IMR-90 (cell line): ENCODE data around the gene LCE6A. TPM values are rescaled to one million over a fixed set of nuclear protein-coding genes. Genes with fewer than 3 reads are reported as not detected.

Experiments used
- ATAC-seq: fragments of 200-7000 bp; cut with Tn5 transposase; 2 replicates; pipeline ENCODE4 v1.9.1; 2020; ENCODE audit warnings: low read depth, mild to moderate bottlenecking, moderate library complexity
- BruUV-seq: library from RNA; stranded (reverse); fragments of 400-500 nt; replicated peaks from 2 replicates; lab custom pipeline; 2021; lab: Mats Ljungman, UMichigan
- CTCF ChIA-PET: fragments of 300-600 bp; formaldehyde crosslinking; extraction: SDS; loops from one replicate; lab custom pipeline; 2021; ENCODE audit warnings: antibody characterized with exemption; lab: Yijun Ruan, JAX
- POLR2A ChIA-PET: fragments of 300-600 bp; sonication (Branson Sonifier 250); formaldehyde crosslinking; loops from one replicate; lab custom pipeline; 2022; ENCODE audit warnings: antibody characterized with exemption; ENCODE audit not compliant: unreplicated experiment; lab: Charles Lee
- DNase-seq: peaks from one replicate; pipeline ENCODE4 v3.0.0; 2013
- H2AFZ ChIP-seq: replicated peaks from 2 replicates; pipeline ENCODE3; 2013; ENCODE audit warnings: low read length, mild to moderate bottlenecking; ENCODE audit not compliant: poor library complexity
- H2AK5ac ChIP-seq: 2 replicates; pipeline ENCODE4 v1.6.1; 2013; ENCODE audit warnings: low read depth, low read length, inconsistent platforms
- H2AK9ac ChIP-seq: replicated peaks from 2 replicates; pipeline ENCODE3; 2013; ENCODE audit warnings: mild to moderate bottlenecking, low read depth, low read length, moderate library complexity; ENCODE audit not compliant: poor library complexity
- H2BK120ac ChIP-seq: 2 replicates; pipeline ENCODE4 v1.6.1; 2013; ENCODE audit warnings: low read depth, low read length, inconsistent platforms
- H2BK15ac ChIP-seq: 3 replicates; pipeline ENCODE4 v1.6.1; 2013; ENCODE audit warnings: low read depth, low read length, inconsistent platforms
- H2BK20ac ChIP-seq: 2 replicates; pipeline ENCODE4 v1.6.1; 2013; ENCODE audit warnings: low read depth, mild to moderate bottlenecking, inconsistent platforms, low read length, moderate library complexity
- H2BK5ac ChIP-seq: 2 replicates; pipeline ENCODE4 v1.6.1; 2013; ENCODE audit warnings: mild to moderate bottlenecking, low read depth, low read length, inconsistent platforms; ENCODE audit not compliant: poor library complexity, severe bottlenecking
- H3K14ac ChIP-seq: replicated peaks from 2 replicates; pipeline ENCODE4 v1.6.1; 2013; ENCODE audit warnings: low read depth, low read length, inconsistent platforms
- H3K18ac ChIP-seq: 2 replicates; pipeline ENCODE4 v1.6.1; 2013; ENCODE audit warnings: low read depth, low read length, control low read depth
- H3K23ac ChIP-seq: 2 replicates; pipeline ENCODE4 v1.6.1; 2013; ENCODE audit warnings: low read depth, low read length, inconsistent platforms
- H3K27ac ChIP-seq: 2 replicates; pipeline ENCODE4 v1.5.1; 2013; ENCODE audit warnings: mild to moderate bottlenecking, control low read depth, low read length; ENCODE audit not compliant: insufficient read depth
- H3K27me3 ChIP-seq: 2 replicates; pipeline ENCODE4 v1.6.1; 2013; ENCODE audit warnings: low read length; ENCODE audit not compliant: control insufficient read depth, insufficient read depth
- H3K36me3 ChIP-seq: 2 replicates; pipeline ENCODE4 v1.6.1; 2013; ENCODE audit warnings: low read length, mixed read lengths; ENCODE audit not compliant: control insufficient read depth, insufficient read depth
- H3K4ac ChIP-seq: 2 replicates; pipeline ENCODE4 v1.6.1; 2013; ENCODE audit warnings: low read depth, low read length, inconsistent platforms
- H3K4me1 ChIP-seq: 2 replicates; pipeline ENCODE4 v1.6.1; 2013; ENCODE audit warnings: low read length, mixed read lengths; ENCODE audit not compliant: control insufficient read depth, insufficient read depth
- H3K4me2 ChIP-seq: 2 replicates; pipeline ENCODE4 v1.6.1; 2013; ENCODE audit warnings: low read depth, mild to moderate bottlenecking, control low read depth, low read length, moderate library complexity
- H3K4me3 ChIP-seq: 2 replicates; pipeline ENCODE4 v1.5.1; 2013; ENCODE audit warnings: low read depth, mild to moderate bottlenecking, control low read depth, low read length, moderate library complexity; ENCODE audit not compliant: insufficient read depth
- H3K56ac ChIP-seq: 2 replicates; pipeline ENCODE4 v1.6.1; 2013; ENCODE audit warnings: low read length, inconsistent platforms; ENCODE audit not compliant: insufficient read depth; ENCODE audit errors: extremely low read depth
- H3K79me1 ChIP-seq, 2 experiments: 2 replicates each; pipeline ENCODE4 v1.6.1; 2013; ENCODE audit warnings: low read length in 2 of 2, inconsistent platforms in 1 of 2, low read depth in 1 of 2
- H3K9ac ChIP-seq: 2 replicates; pipeline ENCODE4 v1.6.1; 2013; ENCODE audit warnings: low read depth, low read length, control low read depth
- H3K9me1 ChIP-seq: 2 replicates; pipeline ENCODE4 v1.6.1; 2013; ENCODE audit warnings: low read length, inconsistent platforms; ENCODE audit not compliant: insufficient read depth
- H3K9me3 ChIP-seq: 2 replicates; pipeline ENCODE4 v1.6.1; 2013; ENCODE audit warnings: low read length; ENCODE audit not compliant: control insufficient read depth, insufficient read depth
- H4K20me1 ChIP-seq: 2 replicates; pipeline ENCODE4 v1.6.1; 2013; ENCODE audit warnings: low read length, inconsistent platforms; ENCODE audit not compliant: insufficient read depth
- H4K5ac ChIP-seq: 2 replicates; pipeline ENCODE4 v1.6.1; 2013; ENCODE audit warnings: mild to moderate bottlenecking, low read depth, low read length, control low read depth
- H4K8ac ChIP-seq, 2 experiments: 2 replicates each; pipeline ENCODE4 v1.6.1; 2013; ENCODE audit warnings: low read depth in 2 of 2, low read length in 2 of 2, control low read depth in 1 of 2, inconsistent platforms in 1 of 2
- H4K91ac ChIP-seq: 2 replicates; pipeline ENCODE4 v1.6.1; 2013; ENCODE audit warnings: low read depth, low read length, inconsistent platforms; ENCODE audit not compliant: insufficient read depth
- BHLHE40 ChIP-seq: fragments of 150-350 bp; IDR thresholded peaks from 2 replicates; pipeline ENCODE4 v1.6.1; 2016; ENCODE audit warnings: mild to moderate bottlenecking, low read depth, low read length
- CEBPB ChIP-seq: IDR thresholded peaks from 2 replicates; pipeline ENCODE4 v1.6.1; 2012; ENCODE audit warnings: low read depth, low read length, improper control_type of control experiment
- CHD1 ChIP-seq: IDR thresholded peaks from 2 replicates; pipeline ENCODE4 v1.6.1; 2012; ENCODE audit warnings: low read depth, low read length, improper control_type of control experiment
- ELK1 ChIP-seq: fragments of 150-350 bp; IDR thresholded peaks from 2 replicates; pipeline ENCODE4 v1.6.1; 2016; ENCODE audit warnings: low read depth, mild to moderate bottlenecking, low read length, moderate library complexity, borderline replicate concordance
- FOS ChIP-seq: fragments of 150-350 bp; IDR thresholded peaks from 2 replicates; pipeline ENCODE4 v1.6.1; 2016; ENCODE audit warnings: low read depth, low read length
- MAFK ChIP-seq: IDR thresholded peaks from 2 replicates; pipeline ENCODE4 v1.6.1; 2012; ENCODE audit warnings: low read depth, low read length, improper control_type of control experiment
- MAZ ChIP-seq: IDR thresholded peaks from 2 replicates; pipeline ENCODE4 v1.6.1; 2012; ENCODE audit warnings: low read depth, mild to moderate bottlenecking, low read length, improper control_type of control experiment, moderate library complexity, borderline replicate concordance
- MXI1 ChIP-seq: IDR thresholded peaks from 2 replicates; pipeline ENCODE4 v1.6.1; 2012; ENCODE audit warnings: low read depth, mild to moderate bottlenecking, low read length, moderate library complexity, borderline replicate concordance
- NFE2L2 ChIP-seq: fragments of 150-350 bp; IDR thresholded peaks from 2 replicates; pipeline ENCODE4 v1.6.1; 2016; ENCODE audit warnings: low read depth, mild to moderate bottlenecking, low read length
- POLR2A ChIP-seq: IDR thresholded peaks from 2 replicates; pipeline ENCODE4 v1.6.1; 2012; ENCODE audit warnings: mild to moderate bottlenecking, low read depth, low read length
- RAD21 ChIP-seq: IDR thresholded peaks from 2 replicates; pipeline ENCODE4 v1.6.1; 2012; ENCODE audit warnings: low read length, improper control_type of control experiment
- RCOR1 ChIP-seq: IDR thresholded peaks from 2 replicates; pipeline ENCODE4 v1.6.1; 2012; ENCODE audit warnings: mild to moderate bottlenecking, low read length, improper control_type of control experiment; ENCODE audit not compliant: insufficient replicate concordance
- RFX5 ChIP-seq: IDR thresholded peaks from 2 replicates; pipeline ENCODE4 v1.8.0; 2012; ENCODE audit warnings: low read depth, mild to moderate bottlenecking, low read length, moderate library complexity
- SMC3 ChIP-seq: fragments of 150-350 bp; IDR thresholded peaks from 2 replicates; pipeline ENCODE4 v1.6.1; 2016; ENCODE audit warnings: low read depth, mild to moderate bottlenecking, antibody characterized with exemption, low read length, moderate library complexity
- WGBS, 2 experiments: methylation state at CpG; one replicate each; pipeline versions ENCODE4 v1.1.5 to v1.1.7; 2013; ENCODE audit warnings: missing lambda C conversion rate in 2 of 2; ENCODE audit not compliant: insufficient read length in 1 of 2; ENCODE audit errors: extremely low coverage in 2 of 2; 5-methylcytosine and 5-hydroxymethylcytosine counted together
- dilution Hi-C: fragments of 300-500 bp; cut with HindIII; formaldehyde crosslinking; loops from one replicate; pipeline ENCODE4 v1.14.3; 2018; ENCODE audit warnings: low sequenced_read_pairs; ENCODE audit not compliant: unreplicated experiment
- in situ Hi-C: fragments of 300-500 bp; cut with MboI; formaldehyde crosslinking; loops from 3 replicates; pipeline ENCODE4 v1.14.3; 2019; ENCODE audit warnings: low sequenced_read_pairs, inconsistent platforms, mixed read lengths
- intact Hi-C: fragments of 100-400 bp; cut with micrococcal nuclease; formaldehyde crosslinking; loops from 2 replicates; pipeline ENCODE4 v1.10.0; 2022
- polyA plus RNA-seq, 3 experiments: library from polyadenylated mRNA; depleted of rRNA; stranded (reverse); fragments of >200 nt; gene quantifications; 2 replicates each; pipeline ENCODE4 v1.2.3, GENCODE V29; 2012; ENCODE audit warnings: low replicate concordance in 1 of 3
- total RNA-seq: library from RNA; depleted of rRNA; stranded (reverse); fragments of >200 nt; gene quantifications from 2 replicates; pipeline ENCODE4 v1.2.3, GENCODE V29; 2012
- TF ChIP-seq, protein P1 (sequence below): conservative IDR thresholded peaks from 2 replicates; pipeline ENCODE4 v1.5.1; 2012; ENCODE audit warnings: mild to moderate bottlenecking, low read depth, low read length, improper control_type of control experiment
- TF ChIP-seq, protein P2 (sequence below): fragments of 150-350 bp; IDR thresholded peaks from 2 replicates; pipeline ENCODE4 v1.6.1; 2017; ENCODE audit warnings: mild to moderate bottlenecking, antibody characterized with exemption, low read length, low read depth

The LCE6A gene
- total and polyA plus RNA-seq, 2 of the 4 experiments (the other 2 are of a cell fraction): not detected

DNA sequence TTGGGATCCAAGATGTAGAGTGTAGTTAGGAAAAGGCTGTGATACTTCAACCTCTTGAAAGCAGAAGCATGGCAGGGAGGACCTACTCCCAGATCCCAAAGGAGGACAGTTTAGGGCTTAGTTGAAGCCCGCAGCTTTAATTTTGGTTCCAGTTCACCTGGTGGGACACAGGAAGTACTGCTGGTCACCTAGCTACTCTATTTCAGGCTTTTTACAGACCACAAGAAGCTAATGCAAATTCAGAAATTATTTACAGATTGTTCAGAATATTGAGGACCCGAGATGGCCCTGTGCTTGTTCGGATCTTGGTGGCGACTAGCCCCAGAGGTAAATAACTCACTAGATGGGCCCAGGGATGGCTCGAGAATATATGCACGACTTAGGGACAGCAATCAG is 29.1 kb downstream of the LCE6A start:
- BruUV-seq: no TSS peak
- Histone ChIP-seq H4K20me1 (no peaks in the 10 kb centered on the region), H4K91ac (no peak overlapping the region), H3K79me1 (no peaks in the 10 kb centered on the region), H2BK5ac (no peak overlapping the region), H3K14ac (no peak overlapping the region), H3K23ac (no peak overlapping the region), H2BK20ac (no peak overlapping the region), H3K27me3 (no peaks in the 10 kb centered on the region), H3K4me2 (no peak overlapping the region), H3K56ac (no peak overlapping the region), H3K9ac (no peak overlapping the region), H3K4ac (no peak overlapping the region), H2AK9ac (no peak overlapping the region), H4K5ac (no peak overlapping the region), H3K4me3 (no peak overlapping the region), H2BK120ac (no peak overlapping the region), H3K4me1 (no peaks in the 10 kb centered on the region), H2BK15ac (no peak overlapping the region), H2AK5ac (no peak overlapping the region), H3K9me1 (no peaks in the 10 kb centered on the region), H4K8ac (no peak overlapping the region), H3K27ac (no peak overlapping the region), H3K18ac (no peak overlapping the region), H2AFZ (no peak overlapping the region), H3K9me3 (no peaks in the 10 kb centered on the region), H3K36me3 (no peaks in the 10 kb centered on the region)
- ATAC-seq: no peak
- no peak for DNase-seq
- CTCF ChIA-PET: no interaction called here
- intact Hi-C loops (no loop called here), in situ Hi-C loops (loop anchor here (5.0 kb wide), 1 partner anchor 356 kb away; no protein-coding TSS in a partner anchor), dilution Hi-C loops (no loop called here)
- TF ChIP-seq SMC3: no peak
- no peak for TF ChIP-seq MAFK
- TF ChIP-seq MAZ: no peak
- TF ChIP-seq, protein P1, sequence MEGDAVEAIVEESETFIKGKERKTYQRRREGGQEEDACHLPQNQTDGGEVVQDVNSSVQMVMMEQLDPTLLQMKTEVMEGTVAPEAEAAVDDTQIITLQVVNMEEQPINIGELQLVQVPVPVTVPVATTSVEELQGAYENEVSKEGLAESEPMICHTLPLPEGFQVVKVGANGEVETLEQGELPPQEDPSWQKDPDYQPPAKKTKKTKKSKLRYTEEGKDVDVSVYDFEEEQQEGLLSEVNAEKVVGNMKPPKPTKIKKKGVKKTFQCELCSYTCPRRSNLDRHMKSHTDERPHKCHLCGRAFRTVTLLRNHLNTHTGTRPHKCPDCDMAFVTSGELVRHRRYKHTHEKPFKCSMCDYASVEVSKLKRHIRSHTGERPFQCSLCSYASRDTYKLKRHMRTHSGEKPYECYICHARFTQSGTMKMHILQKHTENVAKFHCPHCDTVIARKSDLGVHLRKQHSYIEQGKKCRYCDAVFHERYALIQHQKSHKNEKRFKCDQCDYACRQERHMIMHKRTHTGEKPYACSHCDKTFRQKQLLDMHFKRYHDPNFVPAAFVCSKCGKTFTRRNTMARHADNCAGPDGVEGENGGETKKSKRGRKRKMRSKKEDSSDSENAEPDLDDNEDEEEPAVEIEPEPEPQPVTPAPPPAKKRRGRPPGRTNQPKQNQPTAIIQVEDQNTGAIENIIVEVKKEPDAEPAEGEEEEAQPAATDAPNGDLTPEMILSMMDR: no peak
- TF ChIP-seq ELK1: no peak
- TF ChIP-seq MXI1: no peak
- TF ChIP-seq BHLHE40: no peak
- TF ChIP-seq CHD1: no peak
- TF ChIP-seq RFX5: no peak
- TF ChIP-seq CEBPB: no peak
- no peak for TF ChIP-seq POLR2A
- TF ChIP-seq, protein P2, sequence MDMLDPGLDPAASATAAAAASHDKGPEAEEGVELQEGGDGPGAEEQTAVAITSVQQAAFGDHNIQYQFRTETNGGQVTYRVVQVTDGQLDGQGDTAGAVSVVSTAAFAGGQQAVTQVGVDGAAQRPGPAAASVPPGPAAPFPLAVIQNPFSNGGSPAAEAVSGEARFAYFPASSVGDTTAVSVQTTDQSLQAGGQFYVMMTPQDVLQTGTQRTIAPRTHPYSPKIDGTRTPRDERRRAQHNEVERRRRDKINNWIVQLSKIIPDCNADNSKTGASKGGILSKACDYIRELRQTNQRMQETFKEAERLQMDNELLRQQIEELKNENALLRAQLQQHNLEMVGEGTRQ: no peak
- no peak for TF ChIP-seq RCOR1
- TF ChIP-seq FOS: no peak
- no peak for TF ChIP-seq RAD21
- TF ChIP-seq NFE2L2: no peak
- WGBS, 2 experiments: 50% methylated on average over 5 of the region's 6 CpGs; no CpG with 5 or more reads in 1 of the 2 experiments
- POLR2A ChIA-PET: no interaction called here
